ENCODE measurements around the gene ADCY9. TPM values are rescaled to one million over a fixed set of nuclear protein-coding genes. Genes with fewer than 3 reads are reported as not detected.

The ADCY9 gene
- total and polyA plus RNA-seq, 2 experiments from 2014 or later = 2.2 to 18.3 TPM

DNA sequence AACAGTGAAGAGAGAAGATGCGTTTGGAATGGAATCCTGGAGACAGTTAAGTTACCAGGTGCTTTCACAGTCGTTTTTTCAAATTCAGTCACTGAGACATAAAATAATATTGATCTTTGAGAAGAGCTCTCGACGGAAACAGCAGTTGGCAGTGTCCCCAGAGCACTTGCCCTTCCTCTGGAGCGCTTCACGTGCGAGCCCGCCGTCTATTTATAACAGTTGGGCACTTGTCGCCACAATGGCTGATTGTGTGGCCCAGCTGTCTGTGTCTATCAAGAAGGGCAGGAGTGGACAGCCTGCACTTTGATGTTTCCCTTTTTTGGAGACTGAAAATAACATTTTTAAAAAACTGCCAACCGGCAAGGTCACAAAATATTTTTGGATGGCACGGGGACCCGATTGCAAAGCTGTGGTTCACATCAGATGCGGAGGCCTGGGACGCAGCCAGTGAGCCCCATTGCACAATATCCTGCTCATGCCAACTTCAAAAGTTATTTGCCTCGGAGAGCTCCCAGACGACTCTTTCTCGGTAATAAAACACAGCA, 62.9 kb downstream of the ADCY9 start:
- Mint-ChIP-seq H3K36me3 (ENCODE audit: low read depth) (no peaks in the 10 kb centered on the region), H3K9me3 (no peaks in the 10 kb centered on the region; the same call in 2 of the 3 replicates), H3K27me3 (ENCODE audit: insufficient read depth, low read depth, poor library complexity) (no peaks in the 10 kb centered on the region), H3K27ac (no peak overlapping the region), H3K4me3 (no peak overlapping the region), H3K4me1 (peaks cover 19% of the 10 kb centered on the region)
- Histone ChIP-seq H3K79me2 (replicated peaks; ENCODE audit: insufficient read depth) (no peaks in the 10 kb centered on the region), H3K4me3 (no peak overlapping the region), H3F3A (replicated peaks; ENCODE audit: low read depth) (no peaks in the 10 kb centered on the region), H2AFZ (no peak overlapping the region), H3K4me1 (ENCODE audit: insufficient read depth) (peaks cover 9% of the 10 kb centered on the region), H3K4me2 (no peak overlapping the region), H3K9me2 (ENCODE audit: insufficient read depth) (no peaks in the 10 kb centered on the region), H4K20me1 (replicated peaks; ENCODE audit: insufficient read depth) (no peaks in the 10 kb centered on the region), H3K36me3 (ENCODE audit: insufficient read depth) (no peaks in the 10 kb centered on the region), H3K27me3 (ENCODE audit: insufficient read depth) (no peaks in the 10 kb centered on the region), H3K27ac (ENCODE audit: low read depth) (no peak overlapping the region)
- TF ChIP-seq, protein P1, sequence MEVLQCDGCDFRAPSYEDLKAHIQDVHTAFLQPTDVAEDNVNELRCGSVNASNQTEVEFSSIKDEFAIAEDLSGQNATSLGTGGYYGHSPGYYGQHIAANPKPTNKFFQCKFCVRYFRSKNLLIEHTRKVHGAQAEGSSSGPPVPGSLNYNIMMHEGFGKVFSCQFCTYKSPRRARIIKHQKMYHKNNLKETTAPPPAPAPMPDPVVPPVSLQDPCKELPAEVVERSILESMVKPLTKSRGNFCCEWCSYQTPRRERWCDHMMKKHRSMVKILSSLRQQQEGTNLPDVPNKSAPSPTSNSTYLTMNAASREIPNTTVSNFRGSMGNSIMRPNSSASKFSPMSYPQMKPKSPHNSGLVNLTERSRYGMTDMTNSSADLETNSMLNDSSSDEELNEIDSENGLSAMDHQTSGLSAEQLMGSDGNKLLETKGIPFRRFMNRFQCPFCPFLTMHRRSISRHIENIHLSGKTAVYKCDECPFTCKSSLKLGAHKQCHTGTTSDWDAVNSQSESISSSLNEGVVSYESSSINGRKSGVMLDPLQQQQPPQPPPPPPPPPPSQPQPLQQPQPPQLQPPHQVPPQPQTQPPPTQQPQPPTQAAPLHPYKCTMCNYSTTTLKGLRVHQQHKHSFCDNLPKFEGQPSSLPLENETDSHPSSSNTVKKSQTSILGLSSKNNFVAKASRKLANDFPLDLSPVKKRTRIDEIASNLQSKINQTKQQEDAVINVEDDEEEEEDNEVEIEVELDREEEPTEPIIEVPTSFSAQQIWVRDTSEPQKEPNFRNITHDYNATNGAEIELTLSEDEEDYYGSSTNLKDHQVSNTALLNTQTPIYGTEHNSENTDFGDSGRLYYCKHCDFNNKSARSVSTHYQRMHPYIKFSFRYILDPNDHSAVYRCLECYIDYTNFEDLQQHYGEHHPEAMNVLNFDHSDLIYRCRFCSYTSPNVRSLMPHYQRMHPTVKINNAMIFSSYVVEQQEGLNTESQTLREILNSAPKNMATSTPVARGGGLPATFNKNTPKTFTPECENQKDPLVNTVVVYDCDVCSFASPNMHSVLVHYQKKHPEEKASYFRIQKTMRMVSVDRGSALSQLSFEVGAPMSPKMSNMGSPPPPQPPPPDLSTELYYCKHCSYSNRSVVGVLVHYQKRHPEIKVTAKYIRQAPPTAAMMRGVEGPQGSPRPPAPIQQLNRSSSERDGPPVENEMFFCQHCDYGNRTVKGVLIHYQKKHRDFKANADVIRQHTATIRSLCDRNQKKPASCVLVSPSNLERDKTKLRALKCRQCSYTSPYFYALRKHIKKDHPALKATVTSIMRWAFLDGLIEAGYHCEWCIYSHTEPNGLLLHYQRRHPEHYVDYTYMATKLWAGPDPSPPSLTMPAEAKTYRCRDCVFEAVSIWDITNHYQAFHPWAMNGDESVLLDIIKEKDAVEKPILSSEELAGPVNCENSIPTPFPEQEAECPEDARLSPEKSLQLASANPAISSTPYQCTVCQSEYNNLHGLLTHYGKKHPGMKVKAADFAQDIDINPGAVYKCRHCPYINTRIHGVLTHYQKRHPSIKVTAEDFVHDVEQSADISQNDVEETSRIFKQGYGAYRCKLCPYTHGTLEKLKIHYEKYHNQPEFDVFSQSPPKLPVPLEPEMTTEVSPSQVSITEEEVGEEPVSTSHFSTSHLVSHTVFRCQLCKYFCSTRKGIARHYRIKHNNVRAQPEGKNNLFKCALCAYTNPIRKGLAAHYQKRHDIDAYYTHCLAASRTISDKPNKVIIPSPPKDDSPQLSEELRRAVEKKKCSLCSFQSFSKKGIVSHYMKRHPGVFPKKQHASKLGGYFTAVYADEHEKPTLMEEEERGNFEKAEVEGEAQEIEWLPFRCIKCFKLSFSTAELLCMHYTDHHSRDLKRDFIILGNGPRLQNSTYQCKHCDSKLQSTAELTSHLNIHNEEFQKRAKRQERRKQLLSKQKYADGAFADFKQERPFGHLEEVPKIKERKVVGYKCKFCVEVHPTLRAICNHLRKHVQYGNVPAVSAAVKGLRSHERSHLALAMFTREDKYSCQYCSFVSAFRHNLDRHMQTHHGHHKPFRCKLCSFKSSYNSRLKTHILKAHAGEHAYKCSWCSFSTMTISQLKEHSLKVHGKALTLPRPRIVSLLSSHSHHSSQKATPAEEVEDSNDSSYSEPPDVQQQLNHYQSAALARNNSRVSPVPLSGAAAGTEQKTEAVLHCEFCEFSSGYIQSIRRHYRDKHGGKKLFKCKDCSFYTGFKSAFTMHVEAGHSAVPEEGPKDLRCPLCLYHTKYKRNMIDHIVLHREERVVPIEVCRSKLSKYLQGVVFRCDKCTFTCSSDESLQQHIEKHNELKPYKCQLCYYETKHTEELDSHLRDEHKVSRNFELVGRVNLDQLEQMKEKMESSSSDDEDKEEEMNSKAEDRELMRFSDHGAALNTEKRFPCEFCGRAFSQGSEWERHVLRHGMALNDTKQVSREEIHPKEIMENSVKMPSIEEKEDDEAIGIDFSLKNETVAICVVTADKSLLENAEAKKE (CRISPR knock-in tag; IDR thresholded peaks at IDR 0.05) = no peak
- TF ChIP-seq POLR2AphosphoS5 (IDR thresholded peaks at IDR 0.05; ENCODE audit: low read depth) (no peak), EZH2phosphoT487 (IDR thresholded peaks at IDR 0.05; ENCODE audit: unreplicated experiment) (no peak), NANOG (IDR thresholded peaks at IDR 0.05; ENCODE audit: borderline replicate concordance) (no peak), JUNB (IDR thresholded peaks at IDR 0.05; ENCODE audit: unreplicated experiment) (no peak), CREB1 (CRISPR knock-in tag; IDR thresholded peaks at IDR 0.05; ENCODE audit: low read depth) (no peak), EZH2 (IDR thresholded peaks at IDR 0.05; ENCODE audit: low read depth, unreplicated experiment) (no peak)
- TF ChIP-seq, protein P2, sequence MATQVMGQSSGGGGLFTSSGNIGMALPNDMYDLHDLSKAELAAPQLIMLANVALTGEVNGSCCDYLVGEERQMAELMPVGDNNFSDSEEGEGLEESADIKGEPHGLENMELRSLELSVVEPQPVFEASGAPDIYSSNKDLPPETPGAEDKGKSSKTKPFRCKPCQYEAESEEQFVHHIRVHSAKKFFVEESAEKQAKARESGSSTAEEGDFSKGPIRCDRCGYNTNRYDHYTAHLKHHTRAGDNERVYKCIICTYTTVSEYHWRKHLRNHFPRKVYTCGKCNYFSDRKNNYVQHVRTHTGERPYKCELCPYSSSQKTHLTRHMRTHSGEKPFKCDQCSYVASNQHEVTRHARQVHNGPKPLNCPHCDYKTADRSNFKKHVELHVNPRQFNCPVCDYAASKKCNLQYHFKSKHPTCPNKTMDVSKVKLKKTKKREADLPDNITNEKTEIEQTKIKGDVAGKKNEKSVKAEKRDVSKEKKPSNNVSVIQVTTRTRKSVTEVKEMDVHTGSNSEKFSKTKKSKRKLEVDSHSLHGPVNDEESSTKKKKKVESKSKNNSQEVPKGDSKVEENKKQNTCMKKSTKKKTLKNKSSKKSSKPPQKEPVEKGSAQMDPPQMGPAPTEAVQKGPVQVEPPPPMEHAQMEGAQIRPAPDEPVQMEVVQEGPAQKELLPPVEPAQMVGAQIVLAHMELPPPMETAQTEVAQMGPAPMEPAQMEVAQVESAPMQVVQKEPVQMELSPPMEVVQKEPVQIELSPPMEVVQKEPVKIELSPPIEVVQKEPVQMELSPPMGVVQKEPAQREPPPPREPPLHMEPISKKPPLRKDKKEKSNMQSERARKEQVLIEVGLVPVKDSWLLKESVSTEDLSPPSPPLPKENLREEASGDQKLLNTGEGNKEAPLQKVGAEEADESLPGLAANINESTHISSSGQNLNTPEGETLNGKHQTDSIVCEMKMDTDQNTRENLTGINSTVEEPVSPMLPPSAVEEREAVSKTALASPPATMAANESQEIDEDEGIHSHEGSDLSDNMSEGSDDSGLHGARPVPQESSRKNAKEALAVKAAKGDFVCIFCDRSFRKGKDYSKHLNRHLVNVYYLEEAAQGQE (IDR thresholded peaks at IDR 0.05; ENCODE audit: unreplicated experiment) = no peak
- TF ChIP-seq, protein P3, sequence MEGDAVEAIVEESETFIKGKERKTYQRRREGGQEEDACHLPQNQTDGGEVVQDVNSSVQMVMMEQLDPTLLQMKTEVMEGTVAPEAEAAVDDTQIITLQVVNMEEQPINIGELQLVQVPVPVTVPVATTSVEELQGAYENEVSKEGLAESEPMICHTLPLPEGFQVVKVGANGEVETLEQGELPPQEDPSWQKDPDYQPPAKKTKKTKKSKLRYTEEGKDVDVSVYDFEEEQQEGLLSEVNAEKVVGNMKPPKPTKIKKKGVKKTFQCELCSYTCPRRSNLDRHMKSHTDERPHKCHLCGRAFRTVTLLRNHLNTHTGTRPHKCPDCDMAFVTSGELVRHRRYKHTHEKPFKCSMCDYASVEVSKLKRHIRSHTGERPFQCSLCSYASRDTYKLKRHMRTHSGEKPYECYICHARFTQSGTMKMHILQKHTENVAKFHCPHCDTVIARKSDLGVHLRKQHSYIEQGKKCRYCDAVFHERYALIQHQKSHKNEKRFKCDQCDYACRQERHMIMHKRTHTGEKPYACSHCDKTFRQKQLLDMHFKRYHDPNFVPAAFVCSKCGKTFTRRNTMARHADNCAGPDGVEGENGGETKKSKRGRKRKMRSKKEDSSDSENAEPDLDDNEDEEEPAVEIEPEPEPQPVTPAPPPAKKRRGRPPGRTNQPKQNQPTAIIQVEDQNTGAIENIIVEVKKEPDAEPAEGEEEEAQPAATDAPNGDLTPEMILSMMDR (conservative IDR thresholded peaks at IDR 0.05; ENCODE audit: low read depth in 2 of 2) = no peak
- TF ChIP-seq, protein P4, sequence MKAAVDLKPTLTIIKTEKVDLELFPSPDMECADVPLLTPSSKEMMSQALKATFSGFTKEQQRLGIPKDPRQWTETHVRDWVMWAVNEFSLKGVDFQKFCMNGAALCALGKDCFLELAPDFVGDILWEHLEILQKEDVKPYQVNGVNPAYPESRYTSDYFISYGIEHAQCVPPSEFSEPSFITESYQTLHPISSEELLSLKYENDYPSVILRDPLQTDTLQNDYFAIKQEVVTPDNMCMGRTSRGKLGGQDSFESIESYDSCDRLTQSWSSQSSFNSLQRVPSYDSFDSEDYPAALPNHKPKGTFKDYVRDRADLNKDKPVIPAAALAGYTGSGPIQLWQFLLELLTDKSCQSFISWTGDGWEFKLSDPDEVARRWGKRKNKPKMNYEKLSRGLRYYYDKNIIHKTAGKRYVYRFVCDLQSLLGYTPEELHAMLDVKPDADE (IDR thresholded peaks at IDR 0.05) = no peak
- DNase-seq (ENCODE audit: low spot score) (no peak), ATAC-seq (no peak)

Data from GM23338 (cell line).